GM21825 (cell line): Measurements from ENCODE around the gene SP8.

ENCODE experiments used
- ATAC-seq: cut with Tn5 transposase; IDR thresholded peaks from one replicate; pipeline ENCODE4 v1.9.1; 2021; ENCODE audit warnings: mild to moderate bottlenecking, moderate library complexity; ENCODE audit not compliant: unreplicated experiment

Gene SP8

GRCh38 chr7:20776214-20776911, 10.3 kb downstream of the SP8 start:
- no peak for ATAC-seq

- ATAC-seq = no peak
Measured at GRCh38 chr7:20754001-20754400, 32.7 kb downstream of the SP8 start.

- ATAC-seq = no peak
Measured at GRCh38 chr7:20749906-20750305, 36.8 kb downstream of the SP8 start.

- ATAC-seq = no peak
Measured at GRCh38 chr7:20748853-20749252, 37.8 kb downstream of the SP8 start.

- ATAC-seq = no peak
Measured at GRCh38 chr7:20747001-20747400, 39.7 kb downstream of the SP8 start.

GRCh38 chr7:20745702-20746101, 41.0 kb downstream of the SP8 start:
- no peak for ATAC-seq

GRCh38 chr7:20744954-20745446, 41.7 kb downstream of the SP8 start:
- ATAC-seq = no peak

- no peak for ATAC-seq
Measured at GRCh38 chr7:20742913-20743312, 43.8 kb downstream of the SP8 start.

- no peak for ATAC-seq
Measured at GRCh38 chr7:20741801-20742200, 44.9 kb downstream of the SP8 start.

GRCh38 chr7:20738518-20739481, 47.9 kb downstream of the SP8 start:
- no peak for ATAC-seq

GRCh38 chr7:20737840-20738448, 48.7 kb downstream of the SP8 start:
- no peak for ATAC-seq

GRCh38 chr7:20735346-20736065, 51.2 kb downstream of the SP8 start:
- no peak for ATAC-seq
